NCI-H1436 (cell line): ENCODE data around the gene RNF17.
"Not testable (repeated sequence)": the region's sequence is repeated elsewhere in the genome, so short reads cannot be mapped to it uniquely, and the experiment has no call there.

Source experiments
- DNase-seq: peaks from one replicate; lab custom pipeline; 2025; lab: John Stamatoyannopoulos, UW

RNF17 gene

DNA sequence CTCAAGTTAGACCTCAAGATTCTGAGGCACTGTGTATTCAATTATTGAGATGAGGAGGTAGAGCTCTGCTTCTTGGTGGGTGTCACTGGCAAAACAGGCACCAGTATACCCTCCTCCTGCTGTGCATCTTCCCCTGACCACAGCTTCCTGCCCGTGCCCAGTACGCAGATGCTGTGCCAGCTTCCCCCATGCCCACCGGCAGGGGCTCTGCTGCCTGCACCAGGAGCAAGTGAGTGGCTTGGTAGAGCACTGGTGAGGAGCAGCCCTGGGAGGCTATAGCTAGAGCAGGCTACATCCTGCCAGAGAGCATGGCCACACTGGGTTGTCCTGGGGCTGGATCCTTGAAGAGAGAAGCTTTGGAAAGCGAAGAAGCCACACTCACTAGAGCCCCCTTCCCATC lies 21.0 kb upstream of the RNF17 start:
- no peak for DNase-seq

DNA sequence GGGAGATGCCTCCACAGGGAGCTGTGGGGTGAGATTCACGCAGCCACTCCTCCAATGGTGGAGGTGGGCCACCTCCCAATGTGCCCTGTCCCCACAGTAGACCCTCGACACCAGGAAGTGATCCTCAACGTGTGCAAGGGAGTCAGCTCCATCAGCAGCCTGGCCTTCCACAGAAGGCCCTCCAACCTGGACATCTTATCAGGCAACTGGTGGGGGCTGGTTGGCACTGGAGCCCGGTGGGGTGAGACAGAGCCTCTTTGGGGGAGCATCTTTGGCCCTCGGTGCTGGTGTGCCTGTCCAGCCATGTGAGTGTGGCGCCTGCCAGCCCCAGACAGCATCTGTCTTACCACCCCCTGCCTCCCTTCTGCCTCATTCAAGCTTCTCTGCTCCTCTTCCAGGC lies 19.7 kb upstream of the RNF17 start:
- no peak for DNase-seq

DNA sequence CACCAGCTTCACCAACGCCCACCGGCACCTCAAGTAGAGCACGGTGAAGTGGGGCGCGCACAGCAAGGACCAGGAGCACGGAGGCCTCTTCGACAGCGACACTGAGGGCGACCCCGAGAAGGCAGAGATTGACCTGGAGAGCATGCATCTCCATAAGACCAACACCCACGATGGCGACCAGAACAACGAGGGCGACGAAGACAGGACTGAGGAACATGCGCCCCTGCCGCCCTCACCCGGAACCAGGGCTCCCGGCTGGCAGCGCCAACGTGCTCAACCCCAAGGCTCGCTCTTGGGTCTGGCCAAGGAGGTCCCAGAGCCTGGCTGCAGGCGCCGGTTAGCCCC lies 18.5 kb upstream of the RNF17 start:
- no peak for DNase-seq

DNA sequence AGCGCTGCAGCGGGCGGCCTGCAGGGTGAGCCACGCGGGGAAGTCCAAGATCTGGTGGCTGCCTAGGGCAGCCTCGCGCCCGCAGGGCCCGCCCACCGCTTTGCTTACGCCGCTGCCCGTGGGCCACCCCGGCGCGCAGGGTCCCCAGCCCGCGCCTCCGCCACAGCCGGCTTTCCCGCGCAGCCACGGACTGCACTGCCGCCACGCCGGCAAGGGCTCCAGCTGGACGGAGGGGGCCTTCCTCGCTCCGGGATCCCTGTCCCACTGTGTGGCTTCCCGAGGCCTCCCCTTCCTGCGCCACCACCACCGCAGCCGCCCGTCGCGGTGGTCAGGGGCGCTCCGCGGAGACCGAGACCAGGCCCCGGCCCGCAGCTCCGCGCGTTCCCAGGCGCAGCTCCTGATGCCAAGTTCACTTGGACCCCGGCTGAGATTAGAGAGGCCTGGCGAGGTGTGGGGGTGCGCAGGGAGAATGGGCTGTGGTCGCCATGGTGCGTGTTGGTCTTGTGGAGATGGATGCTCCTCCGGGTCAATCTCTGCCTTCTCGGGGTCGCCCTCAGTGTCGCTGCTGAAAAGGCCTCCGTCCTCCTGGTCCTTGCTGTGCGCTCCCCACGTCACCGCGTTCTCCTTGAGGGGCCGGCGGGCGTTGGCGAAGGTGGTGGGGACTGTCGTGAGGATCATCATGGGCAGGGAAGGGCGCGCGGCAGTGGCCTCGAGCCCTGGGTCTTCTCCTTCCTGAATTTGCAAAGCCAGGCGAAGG lies 17.9 kb upstream of the RNF17 start:
- no peak for DNase-seq

DNA sequence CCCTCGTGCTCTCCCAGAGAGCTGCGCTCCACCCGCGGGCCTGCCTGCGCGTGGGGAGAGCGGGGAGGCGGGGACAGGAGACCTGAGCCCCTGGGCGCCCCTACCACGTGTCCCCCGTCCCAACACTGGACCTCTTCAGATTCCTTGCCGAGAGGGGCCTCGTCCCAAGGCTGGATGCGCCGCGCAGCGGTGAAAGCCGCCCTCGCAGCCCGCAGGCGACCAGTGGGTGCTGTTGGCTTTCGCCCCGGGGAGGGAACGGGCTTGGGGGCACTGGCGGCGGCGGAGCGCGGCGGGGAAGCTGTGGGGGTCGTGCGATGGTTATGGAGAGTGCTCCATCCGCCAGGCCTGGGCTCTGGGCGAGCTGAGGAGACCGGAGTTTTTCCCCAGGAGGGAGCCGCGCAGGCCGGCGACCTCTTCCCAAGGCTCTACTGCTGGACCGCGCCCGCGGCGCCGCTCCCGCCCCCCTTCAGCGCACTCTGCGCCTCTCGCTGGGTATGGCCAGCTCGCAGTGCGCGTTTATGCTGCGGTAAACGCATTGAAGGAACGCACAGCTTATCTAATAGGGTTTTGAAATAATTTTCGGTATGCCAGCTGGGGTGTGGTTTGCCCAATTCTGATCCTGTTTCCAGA lies 17.2 kb upstream of the RNF17 start:
- DNase-seq = no peak

DNA sequence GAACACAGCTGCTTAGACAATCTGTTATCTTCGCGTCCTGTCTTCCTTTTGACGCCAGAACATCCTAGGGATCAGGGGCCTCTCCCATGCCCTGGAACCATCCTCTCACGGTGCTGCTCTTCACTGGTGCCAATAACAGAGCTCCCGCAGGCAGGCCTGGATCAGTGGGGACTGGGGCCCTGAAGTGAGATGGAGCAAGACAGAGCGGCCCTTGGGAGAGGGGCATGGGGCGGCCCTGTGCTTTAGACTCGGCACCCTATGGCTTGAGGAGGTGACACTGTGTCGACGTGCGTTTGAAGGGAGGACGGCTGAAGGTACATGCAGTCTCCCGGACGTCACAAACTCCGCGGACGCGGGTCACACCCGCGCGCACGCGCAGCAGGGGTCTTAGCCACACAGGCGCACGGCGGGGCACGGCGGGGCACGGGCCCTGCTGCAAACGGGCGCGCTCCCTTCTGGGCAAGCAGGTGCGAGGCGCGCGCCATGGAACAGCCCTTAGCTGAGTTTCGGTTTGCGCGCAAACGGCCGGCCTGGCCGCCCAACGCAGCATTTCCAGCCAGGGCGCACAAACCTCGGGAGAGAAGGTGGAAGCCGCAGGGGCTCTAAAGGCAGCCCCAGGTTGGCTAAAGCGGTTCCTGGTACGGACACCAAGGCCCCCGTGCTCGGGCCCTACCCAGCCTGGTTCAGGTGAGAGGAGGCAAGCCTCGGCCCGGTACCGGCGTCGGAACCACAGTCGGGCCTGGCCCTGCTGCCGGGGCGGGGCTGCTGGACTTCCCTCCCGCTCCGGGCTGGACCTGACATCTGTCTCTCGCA lies 16.5 kb upstream of the RNF17 start:
- DNase-seq = no peak

- no peak for DNase-seq
Observed at GRCh38 chr13:24748061-24748400, 15.9 kb upstream of the RNF17 start.

GRCh38 chr13:24759197-24759596 lies 4.8 kb upstream of the RNF17 start:
- DNase-seq = no peak

GRCh38 chr13:24764276-24764630 lies 284 bp downstream of the RNF17 start:
- no peak for DNase-seq

- no peak for DNase-seq
Observed at GRCh38 chr13:24777171-24777570, 13.2 kb downstream of the RNF17 start.

GRCh38 chr13:24784319-24784718 lies 20.4 kb downstream of the RNF17 start:
- DNase-seq = no peak

DNA sequence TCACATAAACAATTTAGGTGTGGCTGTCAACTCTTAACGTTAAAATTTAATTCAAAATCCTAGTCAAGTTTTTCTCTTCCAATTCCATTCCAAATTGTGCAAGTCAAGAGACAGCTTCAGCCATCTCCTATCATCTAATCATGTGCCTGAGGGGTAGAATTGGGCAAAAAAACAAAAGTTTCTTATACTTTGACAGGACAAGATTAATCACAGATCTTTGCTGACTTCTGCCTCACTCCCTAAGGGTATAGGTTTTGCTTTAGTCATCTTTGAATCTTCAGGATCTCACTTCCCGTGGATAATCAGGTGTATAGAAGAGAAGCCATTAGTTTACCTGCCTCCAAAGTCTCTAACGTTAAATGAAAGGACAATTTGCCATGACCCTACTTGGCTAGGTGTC lies 24.6 kb downstream of the RNF17 start:
- DNase-seq = no peak

GRCh38 chr13:24802074-24802473 lies 38.1 kb downstream of the RNF17 start:
- DNase-seq = no peak

DNA sequence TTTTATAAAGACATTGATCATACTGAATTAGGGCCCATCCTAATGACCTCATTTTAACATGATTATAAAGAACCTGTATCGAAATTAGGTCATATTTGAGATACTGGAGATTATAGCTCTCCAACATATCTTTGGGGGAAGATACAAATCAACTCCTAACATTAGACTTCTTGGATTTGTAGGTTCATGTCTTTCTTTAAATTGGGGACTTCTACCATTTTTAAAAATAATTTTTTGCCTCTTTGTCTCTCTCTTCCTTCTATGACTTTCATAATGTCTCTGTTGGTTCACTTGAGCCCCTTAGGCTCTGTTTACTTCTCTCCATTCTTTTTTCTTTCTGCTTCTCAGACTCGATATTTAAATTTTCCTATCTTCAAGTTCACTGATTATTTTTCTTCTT lies 57.2 kb downstream of the RNF17 start:
- DNase-seq = no peak

GRCh38 chr13:24822640-24823039 lies 58.7 kb downstream of the RNF17 start:
- no peak for DNase-seq

- DNase-seq = not testable (repeated sequence)
Observed at GRCh38 chr13:24823122-24823710, 59.2 kb downstream of the RNF17 start.

DNA sequence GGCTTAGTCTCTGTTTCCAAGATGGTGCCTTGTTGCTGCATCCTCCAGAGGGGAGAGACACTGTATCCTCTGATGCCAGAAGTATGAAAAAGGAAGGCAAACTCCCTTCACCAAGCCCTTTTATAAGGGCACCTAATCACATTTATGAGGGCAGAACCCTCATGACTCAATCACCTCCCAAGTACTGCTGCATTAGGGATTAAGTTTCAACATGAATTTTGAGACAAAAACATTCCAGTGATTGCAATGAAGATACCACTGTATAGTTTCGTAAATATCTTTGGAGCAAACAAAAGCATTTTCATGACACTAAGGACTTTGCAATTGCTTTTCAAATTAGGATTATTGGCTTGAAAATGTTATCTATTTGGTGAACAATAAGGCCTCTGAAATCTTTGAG lies 63.8 kb downstream of the RNF17 start:
- DNase-seq = no peak

DNA sequence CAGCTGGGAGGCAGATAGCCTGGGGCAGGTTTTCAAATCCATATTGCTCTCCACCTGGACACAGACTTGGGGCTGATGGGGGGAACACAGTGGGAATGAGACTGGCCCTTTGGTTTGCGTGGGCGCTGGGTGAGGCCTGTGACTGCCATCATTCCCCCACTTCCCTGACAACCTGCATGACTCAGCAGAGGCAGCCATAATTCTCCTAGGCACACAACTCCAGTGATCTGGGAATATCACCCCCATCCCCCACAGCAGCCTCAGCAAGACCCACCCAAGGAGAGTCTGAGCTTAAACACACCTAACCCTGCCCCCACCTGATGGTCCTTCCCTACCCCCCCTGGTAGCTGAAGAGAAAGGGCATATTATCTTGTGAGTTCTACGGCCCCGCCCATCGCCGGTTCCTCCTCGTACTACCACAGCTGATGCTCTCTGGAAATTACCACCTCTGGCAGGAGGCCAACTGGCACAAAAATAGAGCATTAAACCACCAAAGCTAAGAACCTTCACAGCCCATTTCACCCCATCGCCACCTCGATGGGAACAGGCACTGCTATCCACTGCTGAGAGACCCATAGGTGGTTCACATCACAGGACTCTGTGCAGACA lies 71.0 kb downstream of the RNF17 start:
- peak; percentile 12 for DNase-seq

DNA sequence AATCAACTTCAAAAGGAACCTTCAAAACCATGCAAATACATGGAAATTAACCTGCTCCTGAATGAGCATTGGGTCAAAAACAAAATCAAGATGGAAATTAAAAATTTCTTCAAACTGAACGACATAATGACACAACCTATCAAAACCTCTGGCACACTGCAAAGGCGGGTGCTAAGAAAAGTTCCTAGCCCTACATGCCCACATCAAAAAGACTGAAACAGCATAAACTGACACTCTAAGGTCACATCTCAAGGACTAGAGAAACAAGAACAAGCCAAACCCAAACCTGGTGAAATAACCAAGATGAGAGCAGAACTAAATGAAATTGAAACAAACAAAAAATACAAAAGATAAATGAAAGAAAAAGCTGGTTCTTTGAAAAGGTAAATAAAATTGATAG lies 73.6 kb downstream of the RNF17 start:
- DNase-seq = not testable (repeated sequence)

DNA sequence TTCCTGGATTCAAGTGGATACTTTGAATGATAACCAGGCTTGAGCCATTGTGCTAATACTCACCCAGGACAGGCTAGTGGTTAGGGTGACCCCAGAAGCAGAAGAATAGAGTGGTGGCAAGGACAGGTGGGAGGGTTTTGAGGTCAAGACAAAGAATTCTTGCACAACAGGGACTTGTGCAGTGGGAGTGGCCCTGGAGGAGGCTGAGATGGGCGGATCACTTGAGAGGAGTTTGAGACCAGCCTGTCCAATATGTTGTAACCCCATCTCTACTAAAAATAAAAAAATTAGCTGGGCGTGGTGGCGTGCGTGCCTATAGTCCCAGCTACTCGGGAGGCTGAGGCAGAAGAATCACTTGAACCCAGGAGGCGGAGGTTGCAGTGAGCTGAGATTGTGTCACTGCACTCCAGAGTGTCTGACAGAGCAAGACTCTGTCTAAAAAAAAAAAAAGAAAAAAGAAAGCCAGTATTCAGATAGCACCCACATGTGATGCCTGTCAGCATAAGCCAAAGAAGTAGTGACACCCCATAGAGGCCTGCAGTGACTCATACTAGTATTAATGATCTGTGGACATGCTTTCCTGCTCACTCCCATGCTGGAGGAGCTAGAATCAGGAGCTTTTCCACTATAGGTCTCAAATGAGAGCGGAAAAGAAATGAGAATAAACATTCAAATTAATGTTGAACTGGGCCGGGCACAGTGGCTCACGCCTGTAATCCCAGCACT lies 78.7 kb downstream of the RNF17 start:
- no peak for DNase-seq

- DNase-seq = no peak
Observed at GRCh38 chr13:24851546-24851945, 87.6 kb downstream of the RNF17 start.

GRCh38 chr13:24854311-24854710 lies 90.3 kb downstream of the RNF17 start:
- DNase-seq = no peak
